ENCODE measurements around the gene MTOR. TPM values are rescaled to one million over a fixed set of nuclear protein-coding genes. Genes with fewer than 3 reads are reported as not detected.

The MTOR gene
- total RNA-seq, 1 donor from 2014 or later = 36.1 TPM

Other genes with a start within 250 kb of the MTOR start
- 102 TPM for gene TARDBP, start 249.9 kb downstream of the MTOR start, total RNA-seq
- gene MASP2, start 215.3 kb downstream of the MTOR start, total RNA-seq = not detected
- 58.0 TPM for gene SRM, start 202.5 kb downstream of the MTOR start, total RNA-seq
- 22.5 TPM for gene EXOSC10, start 162.7 kb downstream of the MTOR start, total RNA-seq
- gene ANGPTL7, start 73.2 kb downstream of the MTOR start, total RNA-seq = 0.81 TPM
- 13.2 TPM for gene UBIAD1, start 10.6 kb upstream of the MTOR start, total RNA-seq
- gene DISP3, start 216.6 kb upstream of the MTOR start, total RNA-seq = 0.05 TPM